Stimulated activated CD8-positive, alpha-beta memory T cell treated with anti-CD3 and anti-CD28 coated beads, Interleukin-7, amount 100 ng/mL, for 48 hours (primary cell): ENCODE data around the gene RPS27L.
"Not testable (repeated sequence)": the region's sequence is repeated elsewhere in the genome, so short reads cannot be mapped to it uniquely, and the experiment has no call there.

Source experiments
- DNase-seq, 2 donors: peaks; one replicate each; pipeline ENCODE4 v3.0.0-alpha.2; 2020; ENCODE audit warnings: low read depth in 1 of 2; ENCODE audit errors: extremely low read depth in 1 of 2

The RPS27L gene

DNA sequence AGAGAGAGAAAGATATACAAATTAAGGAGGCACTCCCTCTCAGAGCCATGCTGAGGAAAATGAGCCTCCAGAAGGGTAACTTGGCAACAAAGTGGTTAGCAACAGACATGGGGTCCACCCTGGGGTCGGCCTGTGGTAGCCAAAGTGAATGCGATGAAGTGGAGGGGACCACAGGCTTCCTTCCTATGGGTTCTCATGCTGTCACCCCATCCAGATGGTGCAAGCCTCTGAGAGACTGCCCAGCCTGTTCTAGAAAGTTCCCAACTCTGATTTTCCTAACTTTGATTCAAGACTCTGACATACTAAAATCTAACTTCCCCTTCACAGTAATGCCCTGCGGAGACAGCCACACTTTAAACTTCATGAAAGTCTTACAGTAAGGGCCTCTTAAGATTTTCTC is 53.9 kb downstream of the RPS27L start:
- DNase-seq, result no peak

DNA sequence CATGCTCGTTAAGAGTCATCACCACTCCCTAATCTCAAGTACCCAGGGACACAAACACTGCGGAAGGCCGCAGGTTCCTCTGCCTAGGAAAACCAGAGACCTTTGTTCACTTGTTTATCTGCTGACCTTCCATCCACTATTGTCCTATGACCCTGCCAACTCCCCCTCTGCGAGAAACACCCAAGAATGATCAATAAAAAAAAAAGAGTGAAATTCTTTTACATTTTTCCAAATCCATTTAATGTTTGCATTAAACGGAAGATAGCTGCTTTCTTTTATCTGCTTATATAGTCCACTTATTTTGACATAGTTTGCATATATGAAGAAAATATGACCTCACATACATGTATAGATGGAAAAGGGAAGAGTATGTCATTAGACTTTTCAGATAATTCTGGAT is 57.7 kb downstream of the RPS27L start:
- not testable (repeated sequence) for DNase-seq

DNA sequence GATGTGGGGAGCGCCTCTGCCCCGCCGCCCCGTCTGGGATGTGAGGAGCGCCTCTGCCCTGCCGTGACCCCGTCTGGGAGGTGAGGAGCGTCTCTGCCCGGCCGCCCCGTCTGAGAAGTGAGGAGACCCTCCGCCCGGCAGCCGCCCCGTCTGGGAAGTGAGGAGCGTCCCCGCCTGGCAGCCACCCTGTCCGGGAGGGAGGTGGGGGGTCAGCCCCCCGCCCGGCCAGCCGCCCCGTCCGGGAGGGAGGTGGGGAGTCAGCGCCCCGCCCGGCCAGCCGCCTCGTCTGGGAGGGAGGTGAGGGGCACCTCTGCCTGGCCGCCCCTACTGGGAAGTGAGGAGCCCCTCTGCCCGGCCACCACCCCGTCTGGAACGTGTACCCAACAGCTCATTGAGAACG is 58.4 kb downstream of the RPS27L start:
- DNase-seq, result not testable (repeated sequence)
